Liver (tissue), 9 donors: ENCODE data around the gene PCNX2. TPM values are rescaled to one million over a fixed set of nuclear protein-coding genes. Genes with fewer than 3 reads are reported as not detected.

ENCODE experiments used
- DNase-seq: peaks from one replicate; pipeline ENCODE4 v3.0.0-alpha.2; 2017; ENCODE audit warnings: low spot score
- H3K27ac ChIP-seq, 2 donors: one replicate each; pipeline ENCODE4 v1.7.0; 2013; ENCODE audit warnings: inconsistent platforms in 2 of 2, low read length in 2 of 2, control low read depth in 1 of 2, low read depth in 1 of 2, mild to moderate bottlenecking in 1 of 2
- H3K27me3 ChIP-seq, 4 donors: one replicate each; pipeline versions ENCODE4 v1.6.1 to v1.7.0; 2013; ENCODE audit warnings: low read length in 3 of 4, inconsistent platforms in 1 of 4, mild to moderate bottlenecking in 1 of 4, moderate library complexity in 1 of 4; ENCODE audit not compliant: control insufficient read depth in 4 of 4, insufficient read depth in 4 of 4
- H3K36me3 ChIP-seq, 4 donors: one replicate each; pipeline versions ENCODE4 v1.6.1 to v1.7.0; 2013; ENCODE audit warnings: low read length in 3 of 4, mild to moderate bottlenecking in 3 of 4, low read depth in 1 of 4, moderate library complexity in 1 of 4; ENCODE audit not compliant: control insufficient read depth in 4 of 4, insufficient read depth in 3 of 4
- H3K4me1 ChIP-seq, 4 donors: one replicate each; pipeline versions ENCODE4 v1.6.1 to v1.7.0; 2013; ENCODE audit warnings: low read length in 3 of 4, mild to moderate bottlenecking in 3 of 4, moderate library complexity in 1 of 4; ENCODE audit not compliant: control insufficient read depth in 4 of 4, insufficient read depth in 4 of 4
- H3K4me3 ChIP-seq, 3 donors: one replicate each; pipeline versions ENCODE4 v1.6.1 to v1.7.0; 2013; ENCODE audit warnings: low read length in 3 of 3, control low read depth in 1 of 3, low read depth in 1 of 3, mild to moderate bottlenecking in 1 of 3
- H3K9ac ChIP-seq, 2 donors: one replicate each; pipeline ENCODE4 v1.7.0; 2013; ENCODE audit warnings: low read length in 2 of 2, mild to moderate bottlenecking in 2 of 2, moderate library complexity in 2 of 2, control low read depth in 1 of 2, low read depth in 1 of 2
- H3K9me3 ChIP-seq, 4 donors: one replicate each; pipeline versions ENCODE4 v1.6.1 to v1.7.0; 2013; ENCODE audit warnings: low read length in 3 of 4; ENCODE audit not compliant: control insufficient read depth in 4 of 4
- ATF3 ChIP-seq: IDR thresholded peaks from 2 replicates; pipeline ENCODE4 v1.6.1; 2016; ENCODE audit warnings: antibody characterized with exemption
- EGR1 ChIP-seq, 2 donors: IDR thresholded peaks; 2 replicates each; pipeline ENCODE4 v1.6.1; 2016 to 2018; ENCODE audit warnings: antibody characterized with exemption in 2 of 2, low read depth in 2 of 2
- GABPA ChIP-seq, 2 donors: IDR thresholded peaks in 1 of 2; conservative IDR thresholded peaks in 1 of 2; 2 replicates each; pipeline ENCODE4 v1.6.1; 2016; ENCODE audit warnings: antibody characterized with exemption in 2 of 2, mild to moderate bottlenecking in 1 of 2, moderate library complexity in 1 of 2
- HNF4A ChIP-seq, 2 donors: conservative IDR thresholded peaks; 2 replicates each; pipeline ENCODE4 v1.6.1; 2016; ENCODE audit warnings: antibody characterized with exemption in 2 of 2, mild to moderate bottlenecking in 2 of 2
- HNF4G ChIP-seq: IDR thresholded peaks from 2 replicates; pipeline ENCODE4 v1.6.1; 2016; ENCODE audit warnings: antibody characterized with exemption
- NR2F2 ChIP-seq: IDR thresholded peaks from 2 replicates; pipeline ENCODE4 v1.6.1; 2016; ENCODE audit warnings: antibody characterized with exemption
- RAD21 ChIP-seq, 2 donors: IDR thresholded peaks; 2 replicates each; pipeline ENCODE4 v1.6.1; 2016; ENCODE audit warnings: antibody characterized with exemption in 2 of 2, mild to moderate bottlenecking in 2 of 2
- REST ChIP-seq: IDR thresholded peaks from 2 replicates; pipeline ENCODE4 v1.6.1; 2016; ENCODE audit warnings: antibody characterized with exemption, mild to moderate bottlenecking
- RXRA ChIP-seq, 2 donors: IDR thresholded peaks; 2 replicates each; pipeline ENCODE4 v1.6.1; 2017 to 2018; ENCODE audit warnings: antibody characterized with exemption in 2 of 2, mild to moderate bottlenecking in 1 of 2
- YY1 ChIP-seq: IDR thresholded peaks from 2 replicates; pipeline ENCODE4 v1.6.1; 2016; ENCODE audit warnings: antibody characterized with exemption, mild to moderate bottlenecking
- ZBTB33 ChIP-seq: IDR thresholded peaks from 2 replicates; pipeline ENCODE4 v1.6.1; 2016; ENCODE audit warnings: antibody characterized with exemption
- WGBS: extraction: QIAGEN DNeasy Blood & Tissue Kit; methylation state at CpG from one replicate; pipeline ENCODE4 v1.1.7; 2013; 5-methylcytosine and 5-hydroxymethylcytosine counted together
- polyA plus RNA-seq, 2 donors: library from polyadenylated mRNA; stranded (reverse) in 1 of 2; unstranded in 1 of 2; fragments of 200-250 nt in 1 of 2; fragments of >200 nt in 1 of 2; fragmentation: Nextera tagmentation in 1 of 2; extraction: Ambion mirVana in 1 of 2; gene quantifications; one replicate each; pipeline versions ENCODE4 v1.2.1 to v1.2.3, GENCODE V29; 2013 to 2015
- total RNA-seq, 2 donors: library from RNA; depleted of rRNA; stranded (reverse); fragments of >200 nt; gene quantifications; one replicate each; pipeline ENCODE4 v1.2.3, GENCODE V29; 2014
- TF ChIP-seq, protein P1 (sequence below): fragments of 150-350 bp; IDR thresholded peaks from 2 replicates; pipeline ENCODE4 v1.5.1; 2017; ENCODE audit warnings: improper control_type of control experiment, low read depth, low read length; ENCODE audit not compliant: missing input control
- TF ChIP-seq, protein P2 (sequence below): IDR thresholded peaks from 2 replicates; pipeline ENCODE4 v1.6.1; 2016; ENCODE audit warnings: antibody characterized with exemption
- donor health status: healthy.
- donor health status: healthy.
- donor health status: healthy.
- donor health status: healthy.
- donor health status: healthy.

PCNX2 gene
- total and polyA plus RNA-seq, 4 donors: 0.20 to 3.1 (median 0.92) TPM

- H3K9me3 ChIP-seq: no peaks in the 10 kb centered on the region
- H3K36me3 ChIP-seq: no peaks in the 10 kb centered on the region
- TF ChIP-seq NR2F2: peak; percentile 41
- TF ChIP-seq RXRA (IDR thresholded peaks at IDR 0.05): peak in 1 of 2 donors; percentile 25
- TF ChIP-seq GABPA (IDR thresholded peaks at IDR 0.05 in 1 of 2, conservative IDR thresholded peaks at IDR 0.05 in 1 of 2): peak; percentile 43 to 84
- peak; percentile 84 for TF ChIP-seq YY1
- TF ChIP-seq RAD21 (IDR thresholded peaks at IDR 0.05): peak; percentile 36 to 39
- TF ChIP-seq HNF4G: no peak
- peak in 1 of 2 donors; percentile 21 for TF ChIP-seq HNF4A (conservative IDR thresholded peaks at IDR 0.05)
- TF ChIP-seq ATF3: no peak
- TF ChIP-seq REST: no peak
- TF ChIP-seq, protein P1, sequence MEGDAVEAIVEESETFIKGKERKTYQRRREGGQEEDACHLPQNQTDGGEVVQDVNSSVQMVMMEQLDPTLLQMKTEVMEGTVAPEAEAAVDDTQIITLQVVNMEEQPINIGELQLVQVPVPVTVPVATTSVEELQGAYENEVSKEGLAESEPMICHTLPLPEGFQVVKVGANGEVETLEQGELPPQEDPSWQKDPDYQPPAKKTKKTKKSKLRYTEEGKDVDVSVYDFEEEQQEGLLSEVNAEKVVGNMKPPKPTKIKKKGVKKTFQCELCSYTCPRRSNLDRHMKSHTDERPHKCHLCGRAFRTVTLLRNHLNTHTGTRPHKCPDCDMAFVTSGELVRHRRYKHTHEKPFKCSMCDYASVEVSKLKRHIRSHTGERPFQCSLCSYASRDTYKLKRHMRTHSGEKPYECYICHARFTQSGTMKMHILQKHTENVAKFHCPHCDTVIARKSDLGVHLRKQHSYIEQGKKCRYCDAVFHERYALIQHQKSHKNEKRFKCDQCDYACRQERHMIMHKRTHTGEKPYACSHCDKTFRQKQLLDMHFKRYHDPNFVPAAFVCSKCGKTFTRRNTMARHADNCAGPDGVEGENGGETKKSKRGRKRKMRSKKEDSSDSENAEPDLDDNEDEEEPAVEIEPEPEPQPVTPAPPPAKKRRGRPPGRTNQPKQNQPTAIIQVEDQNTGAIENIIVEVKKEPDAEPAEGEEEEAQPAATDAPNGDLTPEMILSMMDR: no peak
- no peak for TF ChIP-seq ZBTB33
- TF ChIP-seq, protein P2, sequence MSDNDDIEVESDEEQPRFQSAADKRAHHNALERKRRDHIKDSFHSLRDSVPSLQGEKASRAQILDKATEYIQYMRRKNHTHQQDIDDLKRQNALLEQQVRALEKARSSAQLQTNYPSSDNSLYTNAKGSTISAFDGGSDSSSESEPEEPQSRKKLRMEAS: peak; percentile 54
- TF ChIP-seq EGR1 (IDR thresholded peaks at IDR 0.05; ENCODE audit: low read depth in 2 of 2): no peak
- H3K4me1 ChIP-seq: peaks cover 0 to 13% (median 10%) of the 10 kb centered on the region in 4 donors
- H3K27me3 ChIP-seq: no peaks in the 10 kb centered on the region
- WGBS: under 1% methylated on average over 56 of the region's 56 CpGs
- H3K9ac ChIP-seq: peak within 1 kb of the TSS; percentile 75 to 92
- peak within 1 kb of the TSS; percentile 73 to 99 (median 96) for H3K4me3 ChIP-seq
- H3K27ac ChIP-seq: peak within 1 kb of the TSS; percentile 79 to 86
- peak; percentile 96 for DNase-seq
Measured at GRCh38 chr1:232950197-232951176, 345.0 kb downstream of the PCNX2 start, which contains the start of gene NTPCR. Gene NTPCR, plus strand, starts transcription at chr1:232950611. Its CDS starts 100 bp downstream, at chr1:232950711.
